HT1080 (cell line): ENCODE measurements around the gene DHRS3. TPM values are rescaled to one million over a fixed set of nuclear protein-coding genes. Genes with fewer than 3 reads are reported as not detected.

Source experiments
- DNase-seq: peaks from one replicate; pipeline ENCODE4 v3.0.0-alpha.2; 2015; ENCODE audit warnings: low read depth
- total RNA-seq: library from RNA; depleted of rRNA; stranded (reverse); fragments of >200 nt; shearing (Covaris generic); gene quantifications from 2 replicates; pipeline ENCODE4 v1.2.3, GENCODE V29; 2014

The DHRS3 gene
- total RNA-seq, 1 experiment from 2014 or later, result not detected

DNA sequence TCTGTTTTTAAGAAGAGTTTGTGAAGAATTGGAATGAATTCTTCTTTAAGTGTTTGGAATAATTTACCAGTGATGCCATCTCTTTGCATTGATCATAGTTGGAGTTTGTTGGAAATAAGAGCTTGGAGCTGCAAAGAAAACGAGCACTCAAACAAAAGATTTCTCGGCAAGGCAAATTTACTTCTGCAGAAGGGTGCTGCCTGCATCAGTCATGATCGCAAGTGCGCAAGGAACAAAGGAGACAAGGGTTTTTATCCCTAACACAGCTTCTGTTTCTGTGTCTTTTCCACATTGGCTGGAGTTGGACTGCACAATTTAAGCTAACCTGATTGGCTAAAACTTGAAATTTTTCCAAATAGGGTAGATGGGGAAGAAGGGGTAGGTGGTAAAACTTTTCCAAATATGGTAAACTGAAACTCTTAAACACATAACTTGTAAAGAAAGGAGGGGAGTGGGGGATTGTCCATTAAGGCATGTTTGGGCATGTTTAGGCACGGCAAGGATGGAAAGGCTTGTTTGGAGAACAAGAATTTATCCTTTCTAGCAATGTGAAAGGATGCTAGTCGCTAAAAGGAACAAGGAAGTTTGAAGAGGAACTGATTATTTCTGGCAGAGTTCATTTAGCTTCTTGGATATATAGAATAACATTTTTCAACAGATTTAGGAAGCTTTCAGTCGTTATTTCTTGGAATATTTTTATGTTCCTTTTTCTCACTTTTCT, 22.4 kb upstream of the DHRS3 start:
- DNase-seq, result no peak

DNA sequence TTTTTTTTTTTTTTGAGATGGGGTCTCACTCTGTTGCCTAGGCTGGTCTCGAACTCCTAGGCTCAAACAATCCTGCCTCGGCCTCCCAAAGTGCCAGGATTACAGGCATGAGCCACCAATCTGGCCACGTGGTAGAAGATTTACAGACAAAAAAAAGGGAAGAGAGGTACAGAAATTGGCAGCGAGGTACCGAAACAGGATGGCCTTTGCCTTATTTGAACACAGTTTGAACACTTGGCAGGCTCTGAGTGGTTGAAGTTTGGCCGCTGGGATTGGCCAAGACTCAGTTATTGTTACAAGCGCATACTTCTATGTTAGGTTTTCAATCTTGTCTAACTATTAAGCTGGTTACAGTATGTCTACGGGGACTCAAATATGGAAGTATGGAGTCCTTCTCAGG, 19.7 kb upstream of the DHRS3 start:
- no peak for DNase-seq

GRCh38 chr1:12636098-12636950, 18.3 kb upstream of the DHRS3 start:
- DNase-seq, result no peak

GRCh38 chr1:12634696-12635202, 16.7 kb upstream of the DHRS3 start:
- no peak for DNase-seq

DNA sequence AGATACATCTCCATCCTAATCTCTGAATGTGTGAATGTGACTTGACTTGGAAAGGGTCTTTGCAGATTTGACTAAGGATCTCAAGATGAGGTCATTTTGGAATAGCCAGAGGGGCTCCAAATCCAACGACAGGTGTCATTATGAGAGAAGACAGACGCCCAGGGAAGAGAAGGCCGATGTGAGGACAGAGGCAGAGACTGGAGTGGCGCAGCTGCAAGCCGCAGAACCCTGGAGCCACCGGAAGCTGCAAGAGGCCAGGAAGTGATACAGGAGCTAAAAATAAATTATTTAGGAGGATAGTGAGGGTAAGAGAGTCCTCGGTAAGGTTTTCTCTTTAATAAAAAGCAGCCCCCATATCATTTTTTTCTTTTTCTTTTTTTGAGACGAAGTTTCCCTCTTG, 16.1 kb upstream of the DHRS3 start:
- no peak for DNase-seq

DNA sequence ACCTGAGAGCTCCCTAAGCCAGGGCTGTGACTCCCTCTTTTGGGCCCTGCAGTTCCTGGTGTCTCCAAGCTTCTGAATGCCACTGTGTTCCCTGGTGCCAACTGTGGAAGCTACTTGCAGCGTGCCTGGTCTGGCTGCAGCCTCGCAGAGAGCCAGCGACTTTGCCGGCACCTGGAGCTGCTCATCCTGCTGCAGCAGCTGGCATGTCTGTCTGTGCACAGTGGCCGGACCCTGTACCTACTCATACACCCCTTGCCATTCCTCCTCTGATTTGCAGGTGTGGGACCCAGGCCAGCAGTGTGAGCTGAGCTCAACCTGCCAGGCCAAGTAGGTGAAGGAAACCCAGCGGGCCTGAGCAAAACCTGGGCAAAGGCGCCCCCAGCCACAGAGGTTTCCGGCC, 13.6 kb upstream of the DHRS3 start:
- DNase-seq, result no peak

DNA sequence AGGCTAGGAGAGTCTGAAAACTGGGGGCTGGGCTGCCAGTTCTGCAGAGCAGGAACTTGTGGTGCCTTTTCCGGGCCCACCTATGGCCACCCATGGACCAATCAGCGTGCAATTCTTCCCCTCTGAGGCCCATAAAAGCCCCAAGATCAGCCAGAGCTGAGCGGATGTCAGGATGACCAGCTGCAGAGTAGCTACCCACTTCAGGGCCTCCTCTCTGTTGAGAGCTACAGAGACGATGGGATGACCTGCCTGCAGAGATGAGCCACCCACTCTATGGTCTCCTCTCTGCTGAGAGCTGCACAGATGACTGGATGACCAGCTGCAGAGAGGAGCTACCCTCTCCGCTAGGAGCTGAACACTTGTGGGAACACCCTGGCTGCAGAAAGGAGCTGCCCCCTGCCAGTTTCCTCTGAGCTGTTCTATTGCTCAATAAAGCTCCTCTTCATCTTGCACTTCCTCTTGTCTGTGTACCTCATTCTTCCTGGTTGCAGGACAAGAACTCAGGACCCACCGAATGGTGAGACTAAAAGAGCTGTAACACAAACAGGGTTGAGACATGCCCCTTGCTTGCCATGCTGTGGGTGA, 13.0 kb upstream of the DHRS3 start:
- no peak for DNase-seq

GRCh38 chr1:12629985-12630760, 12.2 kb upstream of the DHRS3 start:
- DNase-seq, result no peak

- no peak for DNase-seq
These were observed 11.5 kb upstream of the DHRS3 start for GRCh38 chr1:12629511-12629956.

- DNase-seq, result no peak
These were observed 9.3 kb upstream of the DHRS3 start for GRCh38 chr1:12627296-12627695.

- DNase-seq, result no peak
These were observed 8.9 kb upstream of the DHRS3 start for GRCh38 chr1:12626888-12627287.

DNA sequence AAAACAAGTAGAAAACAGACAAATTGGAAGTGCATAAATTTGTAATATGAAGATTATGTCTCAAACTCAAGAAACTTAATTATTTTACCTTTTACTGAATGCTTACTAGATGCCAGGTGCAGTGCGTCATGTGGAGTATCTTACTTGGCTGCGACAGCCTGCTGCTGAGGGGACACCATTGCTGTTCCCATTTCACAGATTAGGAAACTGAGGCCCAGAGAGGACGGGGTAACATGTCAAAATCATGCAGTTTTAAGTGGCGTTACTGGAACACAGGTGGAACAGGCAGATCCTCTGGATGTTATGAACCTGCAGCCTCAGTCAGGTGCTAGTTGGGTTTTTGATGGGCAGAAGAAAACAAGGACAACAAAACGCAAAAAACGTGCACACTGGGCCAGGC, 7.3 kb upstream of the DHRS3 start:
- DNase-seq, result no peak

- DNase-seq, result no peak
These were observed 4.5 kb upstream of the DHRS3 start for GRCh38 chr1:12622506-12622905.

GRCh38 chr1:12621346-12622335, 3.6 kb upstream of the DHRS3 start:
- DNase-seq, result no peak

GRCh38 chr1:12620931-12621330, 2.9 kb upstream of the DHRS3 start:
- no peak for DNase-seq

DNA sequence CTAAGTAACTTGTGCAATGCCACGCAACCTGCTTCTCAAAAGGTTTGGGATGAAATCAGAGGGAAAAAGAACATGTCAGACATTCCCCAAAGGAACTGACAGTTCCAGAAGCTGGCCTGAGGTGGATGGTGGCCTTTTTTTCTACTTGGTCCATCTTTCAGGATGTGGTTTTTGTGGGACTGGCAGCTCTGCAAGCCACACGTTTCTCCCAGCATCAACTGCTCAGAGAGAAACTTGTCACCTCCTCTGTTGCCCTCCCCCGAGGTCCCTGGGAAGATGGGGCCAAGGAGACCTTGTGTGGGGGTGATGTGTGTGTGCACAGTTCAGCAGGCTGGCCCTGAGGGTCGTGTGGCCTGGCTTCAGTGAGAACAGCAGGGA, 2.5 kb upstream of the DHRS3 start:
- peak; percentile 65 for DNase-seq

DNA sequence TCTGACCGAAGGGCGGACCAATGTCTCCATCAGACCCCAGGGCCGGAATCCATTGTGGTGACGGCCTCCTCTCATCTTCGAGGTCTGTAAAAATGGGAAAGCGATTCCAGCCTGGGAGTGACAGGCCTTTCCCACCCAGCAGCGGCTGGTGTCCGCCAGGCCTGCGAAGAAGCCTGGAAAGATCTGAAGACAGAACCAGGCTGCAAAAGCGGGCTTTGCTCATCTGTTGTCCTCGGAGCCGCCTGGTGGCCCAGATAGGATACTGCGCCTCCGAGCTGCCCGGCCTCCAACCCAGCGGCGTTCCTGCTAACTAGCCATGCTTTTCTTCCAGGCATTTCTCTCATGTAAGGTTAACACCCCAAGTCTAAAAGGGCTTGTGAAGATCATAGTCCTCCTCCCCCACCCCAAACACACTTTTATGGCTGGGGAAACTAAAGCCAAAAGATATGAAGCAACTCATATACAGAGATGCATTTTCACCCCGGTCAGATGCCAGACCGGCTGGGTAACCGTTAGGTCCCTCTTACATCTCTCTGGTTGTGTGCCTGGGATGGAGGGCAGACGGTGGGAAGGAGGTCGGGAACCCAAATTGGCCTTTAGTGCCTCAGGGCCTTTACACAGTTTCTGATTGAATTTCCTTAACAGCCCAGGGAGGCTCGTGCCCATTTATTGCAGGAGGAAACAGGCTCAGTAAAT, 1.9 kb upstream of the DHRS3 start:
- peak; percentile 77 for DNase-seq

DNA sequence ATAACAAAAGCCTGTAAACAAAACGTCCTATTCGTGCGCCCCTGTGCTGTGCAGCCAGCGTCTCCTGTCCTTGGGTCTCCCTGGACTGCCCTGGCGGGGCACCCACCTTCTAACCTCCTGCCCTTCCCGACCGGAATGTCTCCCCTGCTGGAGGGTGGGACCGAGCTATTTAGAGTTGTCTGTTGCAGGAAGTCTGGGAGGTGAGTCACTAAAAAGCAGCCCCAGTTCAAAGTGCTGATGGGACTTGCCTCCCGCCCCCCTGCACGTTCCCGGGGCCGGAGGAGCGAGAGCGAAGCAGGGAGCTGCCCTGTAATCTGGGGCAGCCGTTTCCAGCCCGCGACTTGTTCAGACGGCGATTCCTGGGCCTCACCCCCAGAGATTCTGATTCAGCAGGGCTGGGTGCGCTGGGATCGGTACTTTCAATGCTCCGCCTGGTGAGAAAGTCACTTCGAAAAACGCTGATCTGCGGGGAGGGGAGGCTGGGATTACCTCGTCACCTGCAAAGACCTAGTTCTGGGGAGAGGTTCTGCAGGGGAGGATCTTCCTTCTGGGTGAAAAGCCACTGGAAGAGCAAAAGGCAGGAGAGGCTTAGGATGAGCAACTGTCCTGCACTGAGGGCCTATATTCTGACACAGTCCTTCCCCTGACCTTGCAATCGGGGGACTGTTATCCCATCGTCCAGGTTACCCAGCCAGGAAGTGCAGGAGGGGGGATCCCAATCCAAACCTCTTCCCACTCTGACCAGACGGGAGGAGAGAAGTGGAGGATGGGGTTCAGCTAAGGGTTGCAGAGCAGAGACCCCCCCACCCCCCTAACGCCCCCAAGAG, 1.2 kb upstream of the DHRS3 start:
- peak; percentile 81 for DNase-seq

GRCh38 chr1:12618661-12618964, 603 bp upstream of the DHRS3 start:
- no peak for DNase-seq
